Measurements from ENCODE around the gene IKZF3. TPM values are rescaled to one million over a fixed set of nuclear protein-coding genes. Genes with fewer than 3 reads are reported as not detected.
"Not testable (repeated sequence)": the region's sequence is repeated elsewhere in the genome, so short reads cannot be mapped to it uniquely, and the experiment has no call there.

Gene IKZF3
- total and polyA plus RNA-seq, 5 experiments from 2014 or later = 18.8 to 118 (median 59.2) TPM

- DNase-seq (no peak), ATAC-seq (no peak)
- Mint-ChIP-seq H3K27me3 (no peaks in the 10 kb centered on the region), H3K4me3 (no peak overlapping the region), H3K9me3 (no peaks in the 10 kb centered on the region), H3K4me1 (peaks cover 0 to 3% (median 0%) of the 10 kb centered on the region in 4 donors), H3K36me3 (no peaks in the 10 kb centered on the region), H3K27ac (peak overlapping the region in 1 of 10 donors; percentile 31)
- POLR2A ChIA-PET = no interaction called here
Observed at GRCh38 chr17:39717660-39718059, 146.5 kb downstream of the IKZF3 start.

- POLR2A ChIA-PET = no interaction called here
- DNase-seq (no peak), ATAC-seq (no peak)
- no peak overlapping the region for H3K4me3 Mint-ChIP-seq
- H3K36me3 Mint-ChIP-seq = no peaks in the 10 kb centered on the region
- H3K27me3 Mint-ChIP-seq = no peaks in the 10 kb centered on the region
- no peaks in the 10 kb centered on the region for H3K9me3 Mint-ChIP-seq
- H3K27ac Mint-ChIP-seq = no peak overlapping the region
- peaks cover 0 to 5% (median 0%) of the 10 kb centered on the region in 4 donors for H3K4me1 Mint-ChIP-seq
Observed at GRCh38 chr17:39716879-39717536, 147.1 kb downstream of the IKZF3 start.

GRCh38 chr17:39716073-39716818, 147.9 kb downstream of the IKZF3 start:
- DNase-seq (no peak), ATAC-seq (no peak)
- no peak overlapping the region for H3K4me3 Mint-ChIP-seq
- peaks cover 0 to 5% (median 0%) of the 10 kb centered on the region in 4 donors for H3K4me1 Mint-ChIP-seq
- POLR2A ChIA-PET = no interaction called here
- H3K27me3 Mint-ChIP-seq = no peaks in the 10 kb centered on the region
- no peaks in the 10 kb centered on the region for H3K36me3 Mint-ChIP-seq
- no peaks in the 10 kb centered on the region for H3K9me3 Mint-ChIP-seq
- H3K27ac Mint-ChIP-seq = no peak overlapping the region

GRCh38 chr17:39715375-39716072, 148.6 kb downstream of the IKZF3 start:
- Mint-ChIP-seq H3K4me3 (no peak overlapping the region), H3K36me3 (no peaks in the 10 kb centered on the region), H3K27me3 (no peaks in the 10 kb centered on the region), H3K27ac (no peak overlapping the region), H3K4me1 (peaks cover 0 to 5% (median 0%) of the 10 kb centered on the region in 4 donors), H3K9me3 (no peaks in the 10 kb centered on the region)
- POLR2A ChIA-PET = interaction anchor here (1.7 kb wide), 1 partner anchor 15 kb away, joined by 6 read pairs; the partner anchor contains the start of gene MIEN1
- no peak for ATAC-seq
- DNase-seq = no peak

GRCh38 chr17:39714234-39714633, 149.9 kb downstream of the IKZF3 start:
- no peak overlapping the region for H3K4me3 Mint-ChIP-seq
- no peak for ATAC-seq
- no peaks in the 10 kb centered on the region for H3K9me3 Mint-ChIP-seq
- no peak for DNase-seq
- no peaks in the 10 kb centered on the region for H3K36me3 Mint-ChIP-seq
- POLR2A ChIA-PET = interaction anchor here (1.7 kb wide), 1 partner anchor 16 kb away, joined by 6 read pairs; the partner anchor contains the start of gene MIEN1
- no peak overlapping the region for H3K27ac Mint-ChIP-seq
- H3K4me1 Mint-ChIP-seq = peaks cover 0 to 6% (median 5%) of the 10 kb centered on the region in 4 donors
- no peaks in the 10 kb centered on the region for H3K27me3 Mint-ChIP-seq

GRCh38 chr17:39711851-39712250, 152.3 kb downstream of the IKZF3 start:
- DNase-seq (no peak), ATAC-seq (no peak)
- no peaks in the 10 kb centered on the region for H3K36me3 Mint-ChIP-seq
- no peak overlapping the region for H3K4me3 Mint-ChIP-seq
- H3K27ac Mint-ChIP-seq = no peak overlapping the region
- H3K4me1 Mint-ChIP-seq = peaks cover 11 to 25% (median 15%) of the 10 kb centered on the region in 4 donors
- H3K27me3 Mint-ChIP-seq = no peaks in the 10 kb centered on the region
- POLR2A ChIA-PET = no interaction called here
- no peaks in the 10 kb centered on the region for H3K9me3 Mint-ChIP-seq

- H3K36me3 Mint-ChIP-seq, ATAC-seq, DNase-seq, H3K4me3 Mint-ChIP-seq, H3K27ac Mint-ChIP-seq, H3K9me3 Mint-ChIP-seq, H3K27me3 Mint-ChIP-seq: not testable (repeated sequence)
- H3K4me1 Mint-ChIP-seq = peaks cover 14 to 31% (median 20%) of the 10 kb centered on the region in 4 donors
- POLR2A ChIA-PET = interaction anchor here (1.4 kb wide), 1 partner anchor 15 kb away, joined by 4 read pairs; no protein-coding TSS in a partner anchor
Observed at GRCh38 chr17:39711071-39711470, 153.0 kb downstream of the IKZF3 start.

GRCh38 chr17:39709998-39710964, 153.8 kb downstream of the IKZF3 start:
- H3K4me1 Mint-ChIP-seq = peaks cover 14 to 31% (median 20%) of the 10 kb centered on the region in 4 donors
- H3K27me3 Mint-ChIP-seq = no peaks in the 10 kb centered on the region
- POLR2A ChIA-PET = interaction anchor here (1.4 kb wide), 1 partner anchor 15 kb away, joined by 4 read pairs; no protein-coding TSS in a partner anchor
- no peak overlapping the region for H3K27ac Mint-ChIP-seq
- no peaks in the 10 kb centered on the region for H3K36me3 Mint-ChIP-seq
- H3K9me3 Mint-ChIP-seq = no peaks in the 10 kb centered on the region
- DNase-seq (no peak), ATAC-seq (no peak)
- no peak overlapping the region for H3K4me3 Mint-ChIP-seq

GRCh38 chr17:39709319-39709997, 154.7 kb downstream of the IKZF3 start:
- no peaks in the 10 kb centered on the region for H3K9me3 Mint-ChIP-seq
- H3K27ac Mint-ChIP-seq = peak overlapping the region in 5 of 10 donors; percentile 22 to 78 (median 69)
- DNase-seq = no peak
- peak overlapping the region in 4 of 10 donors; percentile 23 to 69 (median 34) for H3K4me3 Mint-ChIP-seq
- POLR2A ChIA-PET = interaction anchor here (0.8 to 1.6 kb wide), 3 partner anchors 14 to 21 kb away, joined by 3 to 8 read pairs (median 4); partner anchors contain the start of gene MIEN1
- no peaks in the 10 kb centered on the region for H3K27me3 Mint-ChIP-seq
- no peaks in the 10 kb centered on the region for H3K36me3 Mint-ChIP-seq
- no peak for ATAC-seq
- H3K4me1 Mint-ChIP-seq = peaks cover 15 to 31% (median 22%) of the 10 kb centered on the region in 4 donors

All from naive thymus-derived CD8-positive, alpha-beta T cell (primary cell).